ENCODE measurements around the gene RCOR1. TPM values are rescaled to one million over a fixed set of nuclear protein-coding genes. Genes with fewer than 3 reads are reported as not detected.

The RCOR1 gene
- total and polyA plus RNA-seq, 10 donors: 3.7 to 30.6 (median 21.1) TPM

GRCh38 chr14:102589761-102590290, 2.6 kb upstream of the RCOR1 start:
- intact Hi-C loops (cut with DNase I; ENCODE audit: low total_unique reads): no loop called here
- H3K4me1 ChIP-seq: peaks cover 2 to 31% (median 25%) of the 10 kb centered on the region in 6 donors
- no peaks in the 10 kb centered on the region for H3K36me3 ChIP-seq
- H3K27ac ChIP-seq: no peak overlapping the region
- DNase-seq: peak; percentile 73
- H3K4me3 ChIP-seq: no peak overlapping the region
- H3K27me3 ChIP-seq (replicated peaks in 1 of 7): no peaks in the 10 kb centered on the region
- H3K9me3 ChIP-seq: no peaks in the 10 kb centered on the region
- TF ChIP-seq POLR2A (IDR thresholded peaks at IDR 0.05): no peak
- 83 to 89% (median 85%) methylated on average over 12 of the region's 12 CpGs for WGBS, 5 donors

GRCh38 chr14:102590667-102591099, 1.8 kb upstream of the RCOR1 start:
- 57 to 75% (median 66%) methylated on average over 12 to 13 of the region's 13 CpGs for WGBS, 5 donors
- Histone ChIP-seq H3K27me3 (replicated peaks in 1 of 7) (no peaks in the 10 kb centered on the region), H3K9me3 (no peaks in the 10 kb centered on the region), H3K4me3 (peak overlapping the region in 3 of 8 donors; percentile 94 to 98 (median 97)), H3K36me3 (peaks cover 0 to 2% (median 0%) of the 10 kb centered on the region in 6 donors), H3K27ac (peak overlapping the region in 7 of 8 donors; percentile 14 to 99 (median 99)), H3K4me1 (peaks cover 4 to 40% (median 30%) of the 10 kb centered on the region in 6 donors)
- DNase-seq: peak; percentile 86
- TF ChIP-seq CTCF (IDR thresholded peaks at IDR 0.05 in 8 of 11, conservative IDR thresholded peaks at IDR 0.05 in 3 of 11) (peak in 8 of 11 experiments; percentile 17 to 52 (median 42)), POLR2A (IDR thresholded peaks at IDR 0.05) (no peak)
- intact Hi-C loops (cut with DNase I; ENCODE audit: low total_unique reads): no loop called here

- H3K4me3 ChIP-seq: peak overlapping the region; percentile 52 to 98 (median 90)
- H3K27me3 ChIP-seq (replicated peaks in 1 of 7): no peaks in the 10 kb centered on the region
- DNase-seq: peak; percentile 90
- H3K4me1 ChIP-seq: peaks cover 4 to 47% (median 32%) of the 10 kb centered on the region in 6 donors
- H3K9me3 ChIP-seq: no peaks in the 10 kb centered on the region
- intact Hi-C loops (cut with DNase I; ENCODE audit: low total_unique reads): no loop called here
- H3K36me3 ChIP-seq: peaks cover 0 to 5% (median 0%) of the 10 kb centered on the region in 6 donors
- TF ChIP-seq POLR2AphosphoS5 (IDR thresholded peaks at IDR 0.05) (peak in 2 of 3 donors; percentile 19 to 26), CTCF (IDR thresholded peaks at IDR 0.05 in 8 of 11, conservative IDR thresholded peaks at IDR 0.05 in 3 of 11) (no peak), POLR2A (IDR thresholded peaks at IDR 0.05) (no peak)
- H3K27ac ChIP-seq: peak overlapping the region; percentile 97 to 99 (median 98)
- 0 to 2% (median 0%) methylated on average over 21 to 37 of the region's 37 CpGs for WGBS, 5 donors
Observed at GRCh38 chr14:102591372-102591943, 991 bp upstream of the RCOR1 start.

- intact Hi-C loops (cut with DNase I; ENCODE audit: low total_unique reads): no loop called here
- no peaks in the 10 kb centered on the region for H3K9me3 ChIP-seq
- no peaks in the 10 kb centered on the region for H3K27me3 ChIP-seq (replicated peaks in 1 of 7)
- peaks cover 4 to 49% (median 32%) of the 10 kb centered on the region in 6 donors for H3K4me1 ChIP-seq
- peaks cover 0 to 14% (median 0%) of the 10 kb centered on the region in 6 donors for H3K36me3 ChIP-seq
- 0 to 1% (median 1%) methylated on average over 7 to 49 of the region's 49 CpGs; no CpG with 5 or more reads in 2 of the 5 donors for WGBS, 5 donors
- TF ChIP-seq CTCF (IDR thresholded peaks at IDR 0.05 in 8 of 11, conservative IDR thresholded peaks at IDR 0.05 in 3 of 11) (no peak), POLR2AphosphoS5 (IDR thresholded peaks at IDR 0.05) (no peak), POLR2A (IDR thresholded peaks at IDR 0.05) (no peak)
- peak overlapping the region; percentile 97 to 99 (median 98) for H3K27ac ChIP-seq
- no peak for DNase-seq
- peak overlapping the region; percentile 85 to 98 (median 92) for H3K4me3 ChIP-seq
Observed at GRCh38 chr14:102592763-102593060, 263 bp downstream of the RCOR1 start.
